PC-9 (cell line): Measurements from ENCODE around the gene SPRY4. TPM values are rescaled to one million over a fixed set of nuclear protein-coding genes. Genes with fewer than 3 reads are reported as not detected.

Experiments
- BruUV-seq: library from RNA; stranded (reverse); fragments of 400-500 nt; replicated peaks from 2 replicates; lab custom pipeline; 2021; lab: Mats Ljungman, UMichigan
- CTCF ChIA-PET: fragments of 300-600 bp; sonication (Branson Sonifier 250); formaldehyde crosslinking; loops from one replicate; lab custom pipeline; 2022; ENCODE audit warnings: antibody characterized with exemption; lab: Charles Lee
- POLR2A ChIA-PET: fragments of 300-600 bp; sonication (Branson Sonifier 250); formaldehyde crosslinking; loops from one replicate; lab custom pipeline; 2022; ENCODE audit warnings: antibody characterized with exemption; ENCODE audit not compliant: unreplicated experiment; lab: Charles Lee
- DNase-seq, 2 experiments: peaks; one replicate each; pipeline versions ENCODE4 v3.0.0 to v3.0.0-alpha.2; 2015 to 2022; ENCODE audit warnings: mixed read lengths in 1 of 2
- H2AFZ ChIP-seq: fragments of 200-600 bp; sonication (generic); 2 replicates; pipeline ENCODE4 v1.8.1; 2017; ENCODE audit warnings: antibody characterized with exemption
- H3F3A ChIP-seq: fragments of 200-600 bp; sonication (generic); 2 replicates; pipeline ENCODE4 v1.8.1; 2017; ENCODE audit warnings: antibody characterized with exemption, mild to moderate bottlenecking, low read depth; ENCODE audit not compliant: insufficient read depth
- H3K27ac ChIP-seq: fragments of 200-600 bp; sonication (generic); 2 replicates; pipeline ENCODE4 v1.6.1; 2016; ENCODE audit warnings: mixed run types
- H3K27me3 ChIP-seq: fragments of 200-600 bp; sonication (generic); 2 replicates; pipeline ENCODE4 v1.6.1; 2016; ENCODE audit warnings: low read depth, mixed run types; ENCODE audit not compliant: insufficient read depth
- H3K36me3 ChIP-seq: fragments of 200-600 bp; sonication (generic); 2 replicates; pipeline ENCODE4 v1.6.1; 2016; ENCODE audit warnings: low read depth, mixed run types
- H3K4me1 ChIP-seq: fragments of 200-600 bp; sonication (generic); replicated peaks from 2 replicates; pipeline ENCODE4 v1.6.1; 2016; ENCODE audit warnings: mixed run types; ENCODE audit not compliant: insufficient read depth
- H3K4me2 ChIP-seq: fragments of 200-600 bp; sonication (generic); 2 replicates; pipeline ENCODE4 v1.6.1; 2017; ENCODE audit warnings: mixed run types
- H3K4me3 ChIP-seq: fragments of 200-600 bp; sonication (generic); 2 replicates; pipeline ENCODE4 v1.6.1; 2016; ENCODE audit warnings: mixed run types
- H3K79me2 ChIP-seq: fragments of 200-600 bp; sonication (generic); 2 replicates; pipeline ENCODE4 v1.6.1; 2017; ENCODE audit warnings: low read depth, mixed run types
- H3K9me2 ChIP-seq: fragments of 200-600 bp; sonication (generic); 2 replicates; pipeline ENCODE4 v1.8.1; 2017; ENCODE audit warnings: mild to moderate bottlenecking; ENCODE audit not compliant: insufficient read depth
- H3K9me3 ChIP-seq: fragments of 200-600 bp; sonication (generic); 2 replicates; pipeline ENCODE4 v1.8.1; 2016; ENCODE audit warnings: low read depth; ENCODE audit not compliant: insufficient read depth
- H4K20me1 ChIP-seq: fragments of 200-600 bp; sonication (generic); 2 replicates; pipeline ENCODE4 v1.8.1; 2017; ENCODE audit not compliant: insufficient read depth
- EZH2 ChIP-seq: fragments of 200-600 bp; sonication (generic); IDR thresholded peaks from 2 replicates; pipeline ENCODE4 v1.8.0; 2017; ENCODE audit warnings: antibody characterized with exemption, low read depth
- intact Hi-C: fragments of 100-400 bp; cut with micrococcal nuclease; formaldehyde crosslinking; loops from one replicate; pipeline ENCODE4 v1.10.0; 2022; ENCODE audit not compliant: unreplicated experiment
- total RNA-seq: library from RNA; stranded (reverse); gene quantifications from 2 replicates; pipeline ENCODE4 v1.2.3, GENCODE V29; 2021
- TF ChIP-seq, protein P1 (sequence below): fragments of 200-600 bp; sonication (generic); conservative IDR thresholded peaks from 2 replicates; pipeline ENCODE4 v1.6.1; 2017; ENCODE audit warnings: mixed run types, antibody characterized with exemption, mild to moderate bottlenecking, moderate library complexity

Gene SPRY4
- total RNA-seq, 1 experiment from 2014 or later = 11.0 TPM

- Histone ChIP-seq H3K9me3 (no peaks in the 10 kb centered on the region), H3K9me2 (no peaks in the 10 kb centered on the region), H4K20me1 (no peaks in the 10 kb centered on the region), H3K36me3 (no peaks in the 10 kb centered on the region), H3F3A (peaks cover 51% of the 10 kb centered on the region), H2AFZ (no peak overlapping the region), H3K27ac (peak overlapping the region; percentile 93), H3K4me3 (0 out of 2 replicates have a peak overlapping the region, but pooled peaks have one; percentile 65), H3K27me3 (no peaks in the 10 kb centered on the region), H3K4me2 (peak overlapping the region; percentile 71), H3K4me1 (peaks cover 75% of the 10 kb centered on the region), H3K79me2 (peaks cover 17% of the 10 kb centered on the region)
- TF ChIP-seq, protein P1, sequence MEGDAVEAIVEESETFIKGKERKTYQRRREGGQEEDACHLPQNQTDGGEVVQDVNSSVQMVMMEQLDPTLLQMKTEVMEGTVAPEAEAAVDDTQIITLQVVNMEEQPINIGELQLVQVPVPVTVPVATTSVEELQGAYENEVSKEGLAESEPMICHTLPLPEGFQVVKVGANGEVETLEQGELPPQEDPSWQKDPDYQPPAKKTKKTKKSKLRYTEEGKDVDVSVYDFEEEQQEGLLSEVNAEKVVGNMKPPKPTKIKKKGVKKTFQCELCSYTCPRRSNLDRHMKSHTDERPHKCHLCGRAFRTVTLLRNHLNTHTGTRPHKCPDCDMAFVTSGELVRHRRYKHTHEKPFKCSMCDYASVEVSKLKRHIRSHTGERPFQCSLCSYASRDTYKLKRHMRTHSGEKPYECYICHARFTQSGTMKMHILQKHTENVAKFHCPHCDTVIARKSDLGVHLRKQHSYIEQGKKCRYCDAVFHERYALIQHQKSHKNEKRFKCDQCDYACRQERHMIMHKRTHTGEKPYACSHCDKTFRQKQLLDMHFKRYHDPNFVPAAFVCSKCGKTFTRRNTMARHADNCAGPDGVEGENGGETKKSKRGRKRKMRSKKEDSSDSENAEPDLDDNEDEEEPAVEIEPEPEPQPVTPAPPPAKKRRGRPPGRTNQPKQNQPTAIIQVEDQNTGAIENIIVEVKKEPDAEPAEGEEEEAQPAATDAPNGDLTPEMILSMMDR = no peak
- TF ChIP-seq EZH2 = no peak
- no peak for DNase-seq
- no TSS peak for BruUV-seq
- ChIA-PET POLR2A (no interaction called here), CTCF (no interaction called here)
- intact Hi-C loops = no loop called here
Observed at GRCh38 chr5:142358121-142358520, 33.3 kb upstream of the SPRY4 start.

DNA sequence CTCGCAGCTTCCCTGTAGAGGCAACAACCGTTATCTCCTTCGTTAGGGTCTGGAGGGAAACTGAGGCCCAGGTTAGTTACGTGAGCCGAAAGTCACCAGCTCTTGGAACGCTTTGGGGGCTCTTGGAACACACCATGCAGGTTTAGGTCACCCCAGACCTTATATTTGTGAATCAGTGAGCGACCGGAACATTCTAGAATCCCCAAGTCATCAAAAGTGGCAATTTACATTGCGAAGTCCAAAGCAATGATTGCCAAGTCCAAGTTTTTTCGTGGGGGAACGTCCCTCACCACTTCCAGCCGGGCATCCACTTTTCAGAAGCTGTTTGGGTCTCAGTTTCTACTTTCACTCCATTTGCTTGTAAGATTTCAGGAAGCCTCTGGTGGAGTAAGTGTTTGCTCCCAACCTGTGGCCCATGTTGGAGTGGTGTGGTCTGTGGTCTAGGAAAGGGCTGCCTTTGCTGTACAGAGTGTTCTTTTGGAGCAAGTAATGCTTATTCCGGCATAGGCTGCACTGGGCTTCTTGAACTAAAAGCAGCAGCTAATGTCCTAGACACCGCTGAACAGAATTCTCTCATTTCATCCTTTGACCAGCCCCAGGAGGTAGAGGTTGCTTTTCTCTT, 32.8 kb upstream of the SPRY4 start:
- peaks cover 74% of the 10 kb centered on the region for H3K4me1 ChIP-seq
- H3K36me3 ChIP-seq = no peaks in the 10 kb centered on the region
- intact Hi-C loops = loop anchor here (2.0 kb wide), 3 partner anchors 31 to 205 kb away; no protein-coding TSS in a partner anchor
- H3K27ac ChIP-seq = peak overlapping the region; percentile 93
- CTCF ChIA-PET = no interaction called here
- peaks cover 17% of the 10 kb centered on the region for H3K79me2 ChIP-seq
- no peaks in the 10 kb centered on the region for H3K27me3 ChIP-seq
- no peak overlapping the region for H2AFZ ChIP-seq
- TF ChIP-seq EZH2 = no peak
- TF ChIP-seq, protein P1 = no peak
- H3K4me3 ChIP-seq = peak overlapping the region; percentile 65; the same call in 1 of the 2 replicates
- H4K20me1 ChIP-seq = no peaks in the 10 kb centered on the region
- DNase-seq = no peak
- H3F3A ChIP-seq = peaks cover 49% of the 10 kb centered on the region
- H3K9me3 ChIP-seq = no peaks in the 10 kb centered on the region
- no peaks in the 10 kb centered on the region for H3K9me2 ChIP-seq
- H3K4me2 ChIP-seq = peak overlapping the region; percentile 71
- TSS peak; percentile 68 for BruUV-seq
- POLR2A ChIA-PET = interaction anchor here (0.6 to 0.7 kb wide), 2 partner anchors 134 to 342 kb away, joined by 3 to 6 read pairs; no protein-coding TSS in a partner anchor

GRCh38 chr5:142356716-142357468, 32.1 kb upstream of the SPRY4 start:
- H2AFZ ChIP-seq = peak overlapping the region; percentile 84
- H3K9me2 ChIP-seq = no peaks in the 10 kb centered on the region
- peak overlapping the region; percentile 65; the same call in 1 of the 2 replicates for H3K4me3 ChIP-seq
- CTCF ChIA-PET = interaction anchor here (0.5 kb wide), 1 partner anchor 34 kb away, joined by 4 read pairs; no protein-coding TSS in a partner anchor
- TF ChIP-seq, protein P1 = no peak
- TF ChIP-seq EZH2 = no peak
- H3K27me3 ChIP-seq = no peaks in the 10 kb centered on the region
- TSS peak; percentile 88 for BruUV-seq
- DNase-seq = peak; percentile 81 to 87
- POLR2A ChIA-PET = interaction anchor here (0.6 to 0.7 kb wide), 3 partner anchors 133 to 343 kb away, joined by 3 to 11 read pairs (median 6); no protein-coding TSS in a partner anchor
- intact Hi-C loops = loop anchor here (2.0 kb wide), 3 partner anchors 30 to 204 kb away; no protein-coding TSS in a partner anchor
- peak overlapping the region; percentile 93 for H3K27ac ChIP-seq
- no peaks in the 10 kb centered on the region for H3K9me3 ChIP-seq
- H3K36me3 ChIP-seq = no peaks in the 10 kb centered on the region
- H3K79me2 ChIP-seq = peaks cover 17% of the 10 kb centered on the region
- peaks cover 43% of the 10 kb centered on the region for H3F3A ChIP-seq
- peaks cover 68% of the 10 kb centered on the region for H3K4me1 ChIP-seq
- H4K20me1 ChIP-seq = no peaks in the 10 kb centered on the region
- peak overlapping the region; percentile 71 for H3K4me2 ChIP-seq
